Smooth muscle cell (in vitro differentiated cells): ENCODE results near the gene NAP1L4. TPM values are rescaled to one million over a fixed set of nuclear protein-coding genes. Genes with fewer than 3 reads are reported as not detected.
A peak's percentile ranks its signal among the peaks of the same experiment; 100 is the strongest.
"Not testable (repeated sequence)": the region's sequence is repeated elsewhere in the genome, so short reads cannot be mapped to it uniquely, and the experiment has no call there.

Experiments
- DNase-seq: peaks from one replicate; lab custom pipeline; 2025; ENCODE audit not compliant: unreplicated experiment; lab: John Stamatoyannopoulos, UW
- H2AFZ ChIP-seq: fragments of 200-600 bp; sonication (generic); 2 replicates; pipeline ENCODE4 v1.6.0; 2016; ENCODE audit warnings: antibody characterized with exemption, low read depth, mild to moderate bottlenecking
- H3F3A ChIP-seq: fragments of 200-600 bp; sonication (generic); 2 replicates; pipeline ENCODE4 v1.6.0; 2017; ENCODE audit warnings: antibody characterized with exemption, low read depth
- H3K27ac ChIP-seq: fragments of 200-600 bp; sonication (generic); 2 replicates; pipeline ENCODE4 v1.5.1; 2016; ENCODE audit warnings: low read depth, mild to moderate bottlenecking
- H3K27me3 ChIP-seq: fragments of 200-600 bp; sonication (generic); 2 replicates; pipeline ENCODE4 v1.6.1; 2016; ENCODE audit warnings: low read depth, mild to moderate bottlenecking
- H3K36me3 ChIP-seq: fragments of 200-600 bp; sonication (generic); 2 replicates; pipeline ENCODE4 v1.5.1; 2016; ENCODE audit warnings: low read depth
- H3K4me1 ChIP-seq: fragments of 200-600 bp; sonication (generic); 2 replicates; pipeline ENCODE4 v1.5.1; 2016; ENCODE audit warnings: low read depth
- H3K4me2 ChIP-seq: fragments of 200-600 bp; sonication (generic); 2 replicates; pipeline ENCODE4 v1.6.0; 2016; ENCODE audit warnings: mild to moderate bottlenecking
- H3K4me3 ChIP-seq: fragments of 200-600 bp; sonication (generic); 2 replicates; pipeline ENCODE4 v1.5.1; 2016; ENCODE audit warnings: mild to moderate bottlenecking
- H3K79me2 ChIP-seq: fragments of 200-600 bp; sonication (generic); 2 replicates; pipeline ENCODE4 v1.6.0; 2016; ENCODE audit warnings: low read depth, mild to moderate bottlenecking
- H3K9ac ChIP-seq: fragments of 200-600 bp; sonication (generic); 2 replicates; pipeline ENCODE4 v1.6.0; 2016; ENCODE audit warnings: low read depth
- H3K9me3 ChIP-seq: fragments of 200-600 bp; sonication (generic); replicated peaks from 2 replicates; pipeline ENCODE4 v1.5.1; 2016; ENCODE audit warnings: low read depth
- H4K20me1 ChIP-seq: fragments of 200-600 bp; sonication (generic); 2 replicates; pipeline ENCODE4 v1.6.0; 2016; ENCODE audit warnings: low read depth
- WGBS: methylation state at CpG from one replicate; pipeline ENCODE4 v1.1.7; 2016; ENCODE audit warnings: low lambda C conversion rate; 5-methylcytosine and 5-hydroxymethylcytosine counted together
- polyA plus RNA-seq: library from polyadenylated mRNA; unstranded; fragments of >200 nt; fragmentation: Nextera tagmentation; extraction: Ambion mirVana; gene quantifications from 2 replicates; pipeline ENCODE4 v1.2.1, GENCODE V29; 2016
- total RNA-seq: library from RNA; depleted of rRNA; stranded (reverse); fragments of >200 nt; gene quantifications from 2 replicates; pipeline ENCODE4 v1.2.3, GENCODE V29; 2014
- TF ChIP-seq, protein P1 (sequence below): fragments of 200-600 bp; sonication (generic); IDR thresholded peaks from 2 replicates; pipeline ENCODE4 v1.5.1; 2017; ENCODE audit warnings: borderline replicate concordance, mild to moderate bottlenecking, antibody characterized with exemption; ENCODE audit not compliant: insufficient read depth, poor library complexity, severe bottlenecking

Gene NAP1L4
- total and polyA plus RNA-seq, 2 experiments from 2014 or later: 63.1 to 95.0 TPM

DNA sequence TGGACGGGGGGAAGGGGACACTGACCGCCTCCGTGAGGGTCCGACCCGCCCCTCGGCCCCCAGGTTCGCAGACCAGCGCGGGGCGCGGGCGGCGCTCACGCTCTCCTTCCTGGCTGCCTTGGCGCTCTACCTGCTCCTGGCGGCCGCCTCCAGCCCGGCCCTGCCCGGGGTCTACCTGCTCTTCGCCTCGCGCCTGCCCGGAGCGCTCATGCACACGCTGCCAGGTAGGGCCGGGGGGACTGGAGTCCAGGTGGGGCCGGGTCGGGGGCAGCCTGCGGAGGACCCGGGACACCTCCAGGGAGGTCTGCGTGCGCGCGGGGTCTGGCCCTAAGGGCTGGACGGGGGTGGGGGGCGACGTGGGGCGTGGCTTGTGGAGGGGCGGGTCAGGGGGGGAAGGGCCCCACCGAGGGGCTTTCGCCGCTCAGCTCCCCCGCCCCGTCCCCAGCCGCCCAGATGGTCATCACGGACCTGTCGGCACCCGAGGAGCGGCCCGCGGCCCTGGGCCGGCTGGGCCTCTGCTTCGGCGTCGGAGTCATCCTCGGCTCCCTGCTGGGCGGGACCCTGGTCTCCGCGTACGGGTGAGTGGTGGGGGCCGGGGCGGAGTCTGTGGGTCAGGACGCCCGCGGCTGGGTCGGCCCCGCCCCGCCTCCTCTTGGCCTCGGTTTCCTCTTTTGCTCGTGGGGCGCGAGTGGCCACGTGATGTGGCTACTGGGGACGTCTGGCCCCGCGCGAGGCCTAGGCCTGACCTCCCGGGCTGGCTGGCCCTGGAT, 82.8 kb downstream of the NAP1L4 start:
- no peaks in the 10 kb centered on the region for H3K79me2 ChIP-seq
- H3F3A ChIP-seq: no peaks in the 10 kb centered on the region
- no peak overlapping the region for H2AFZ ChIP-seq
- WGBS: 92% methylated on average over 50 of the region's 78 CpGs
- H3K27me3 ChIP-seq: no peaks in the 10 kb centered on the region
- no peaks in the 10 kb centered on the region for H3K9me3 ChIP-seq
- no peaks in the 10 kb centered on the region for H3K36me3 ChIP-seq
- peaks cover 13% of the 10 kb centered on the region for H3K4me1 ChIP-seq
- H3K4me3 ChIP-seq: no peak overlapping the region
- DNase-seq: no peak
- H3K27ac ChIP-seq: no peak overlapping the region
- H3K4me2 ChIP-seq: no peak overlapping the region
- H4K20me1 ChIP-seq: no peaks in the 10 kb centered on the region
- TF ChIP-seq, protein P1, sequence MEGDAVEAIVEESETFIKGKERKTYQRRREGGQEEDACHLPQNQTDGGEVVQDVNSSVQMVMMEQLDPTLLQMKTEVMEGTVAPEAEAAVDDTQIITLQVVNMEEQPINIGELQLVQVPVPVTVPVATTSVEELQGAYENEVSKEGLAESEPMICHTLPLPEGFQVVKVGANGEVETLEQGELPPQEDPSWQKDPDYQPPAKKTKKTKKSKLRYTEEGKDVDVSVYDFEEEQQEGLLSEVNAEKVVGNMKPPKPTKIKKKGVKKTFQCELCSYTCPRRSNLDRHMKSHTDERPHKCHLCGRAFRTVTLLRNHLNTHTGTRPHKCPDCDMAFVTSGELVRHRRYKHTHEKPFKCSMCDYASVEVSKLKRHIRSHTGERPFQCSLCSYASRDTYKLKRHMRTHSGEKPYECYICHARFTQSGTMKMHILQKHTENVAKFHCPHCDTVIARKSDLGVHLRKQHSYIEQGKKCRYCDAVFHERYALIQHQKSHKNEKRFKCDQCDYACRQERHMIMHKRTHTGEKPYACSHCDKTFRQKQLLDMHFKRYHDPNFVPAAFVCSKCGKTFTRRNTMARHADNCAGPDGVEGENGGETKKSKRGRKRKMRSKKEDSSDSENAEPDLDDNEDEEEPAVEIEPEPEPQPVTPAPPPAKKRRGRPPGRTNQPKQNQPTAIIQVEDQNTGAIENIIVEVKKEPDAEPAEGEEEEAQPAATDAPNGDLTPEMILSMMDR: no peak
- no peak overlapping the region for H3K9ac ChIP-seq

DNA sequence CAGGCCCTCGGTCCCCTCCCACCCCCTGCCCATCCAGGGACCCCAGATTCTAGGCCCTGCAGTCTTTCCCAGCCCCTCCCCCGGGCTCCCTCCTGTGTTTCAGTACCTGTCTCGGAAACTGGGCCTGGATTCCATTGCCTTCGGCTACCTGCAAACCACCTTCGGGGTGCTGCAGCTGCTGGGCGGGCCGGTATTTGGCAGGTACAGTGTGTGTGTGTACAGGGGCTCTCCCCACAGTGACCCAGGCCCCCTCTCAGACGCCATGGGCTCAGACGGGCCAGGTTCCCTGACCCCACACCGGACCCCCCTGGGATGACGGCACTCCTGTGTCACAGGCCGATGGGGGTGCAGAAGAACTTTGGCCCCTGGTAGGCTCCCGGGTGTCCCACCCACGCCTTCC, 84.0 kb downstream of the NAP1L4 start:
- H3K79me2 ChIP-seq: no peaks in the 10 kb centered on the region
- no peak overlapping the region for H3K9ac ChIP-seq
- TF ChIP-seq, protein P1: no peak
- H3K36me3 ChIP-seq: no peaks in the 10 kb centered on the region
- H3K4me3 ChIP-seq: no peak overlapping the region
- H3F3A ChIP-seq: no peaks in the 10 kb centered on the region
- WGBS: 87% methylated on average over 13 of the region's 14 CpGs
- no peak overlapping the region for H3K27ac ChIP-seq
- no peak overlapping the region for H2AFZ ChIP-seq
- no peaks in the 10 kb centered on the region for H4K20me1 ChIP-seq
- H3K9me3 ChIP-seq: no peaks in the 10 kb centered on the region
- H3K4me2 ChIP-seq: no peak overlapping the region
- DNase-seq: no peak
- peaks cover 9% of the 10 kb centered on the region for H3K4me1 ChIP-seq
- H3K27me3 ChIP-seq: no peaks in the 10 kb centered on the region

DNA sequence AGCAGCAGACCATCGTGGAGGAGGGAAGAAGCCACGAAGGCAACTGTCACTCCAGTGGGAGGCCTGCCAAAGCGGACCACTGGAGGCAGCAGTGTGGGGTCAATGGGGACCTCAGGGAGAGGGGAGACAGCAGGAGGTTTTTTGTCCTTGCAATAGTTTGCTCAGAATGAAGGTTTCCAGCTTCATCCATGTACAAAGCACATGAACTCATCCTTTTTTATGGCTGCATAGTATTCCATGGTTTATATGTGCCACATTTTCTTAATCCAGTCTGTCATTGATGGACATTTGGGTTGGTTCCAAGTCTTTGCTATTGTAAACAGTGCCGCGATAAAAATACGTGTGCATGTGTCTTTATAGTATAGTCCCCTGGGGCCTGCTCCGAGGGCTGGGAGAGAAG, 86.8 kb downstream of the NAP1L4 start:
- not testable (repeated sequence) for H3K4me3 ChIP-seq, DNase-seq, H3K27me3 ChIP-seq, H3F3A ChIP-seq, H3K27ac ChIP-seq, H3K9ac ChIP-seq, H3K79me2 ChIP-seq, H2AFZ ChIP-seq, H3K36me3 ChIP-seq, H4K20me1 ChIP-seq, H3K4me2 ChIP-seq, H3K9me3 ChIP-seq, H3K4me1 ChIP-seq
- 96% methylated on average over 7 of the region's 7 CpGs for WGBS

DNA sequence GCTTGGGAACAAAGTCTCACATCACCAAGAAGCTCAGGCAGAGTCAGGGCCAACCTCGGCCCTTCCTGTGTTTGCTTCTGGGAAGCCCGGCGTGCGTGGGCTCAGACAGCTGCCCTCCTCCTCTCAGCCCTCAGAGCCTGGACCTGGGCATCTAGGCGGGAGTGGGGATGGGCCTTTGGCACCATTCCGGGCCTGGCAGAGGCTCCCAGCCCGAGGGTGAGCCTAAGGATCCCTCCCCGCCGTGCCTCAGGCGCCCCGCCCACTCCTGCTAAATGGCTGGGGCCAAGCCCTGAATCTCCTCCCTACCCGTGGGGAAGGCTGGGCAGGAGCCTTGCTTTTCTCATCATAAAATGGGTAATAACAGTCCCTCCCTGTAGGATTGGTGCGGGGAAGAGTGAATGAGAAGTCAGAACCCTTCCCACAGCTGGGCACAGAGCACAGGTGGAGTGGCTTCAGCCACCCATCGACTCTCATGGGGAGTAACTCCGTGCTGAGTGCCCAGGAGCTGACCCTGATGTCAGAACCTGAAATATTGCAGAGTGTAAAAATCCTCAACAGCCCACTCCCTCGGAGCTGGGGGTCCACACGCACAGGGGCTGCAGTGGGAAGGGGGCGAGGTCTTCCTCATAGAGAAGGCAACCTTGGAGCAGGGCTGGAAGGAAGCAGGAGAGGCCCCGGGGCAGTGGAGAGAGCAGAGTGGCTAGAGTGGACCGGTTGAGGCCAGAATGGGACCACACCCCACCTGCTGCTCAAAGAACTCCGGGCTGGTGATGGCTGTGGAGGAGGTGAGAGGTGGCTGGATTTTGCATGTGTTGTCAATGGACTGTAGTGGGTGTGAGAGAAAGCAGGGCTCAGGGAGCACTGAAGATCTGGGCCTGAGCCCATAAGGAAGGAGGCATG, 87.7 kb downstream of the NAP1L4 start:
- no peak for DNase-seq
- Histone ChIP-seq H3K27ac (no peak overlapping the region), H3K79me2 (no peaks in the 10 kb centered on the region), H3K27me3 (no peaks in the 10 kb centered on the region), H3K4me2 (no peak overlapping the region), H3F3A (no peaks in the 10 kb centered on the region), H3K9ac (no peak overlapping the region), H3K4me3 (peak overlapping the region; percentile 8), H3K36me3 (no peaks in the 10 kb centered on the region), H3K9me3 (no peaks in the 10 kb centered on the region), H2AFZ (no peak overlapping the region), H4K20me1 (no peaks in the 10 kb centered on the region), H3K4me1 (peaks cover 4% of the 10 kb centered on the region)
- TF ChIP-seq, protein P1: no peak
- WGBS: 84% methylated on average over 20 of the region's 21 CpGs
